GM18870 (cell line): Measurements from ENCODE around the gene PRKCD.

Source experiments
- ATAC-seq: cut with Tn5 transposase; IDR thresholded peaks from one replicate; pipeline ENCODE4 v1.9.1; 2021; ENCODE audit warnings: moderate library complexity; ENCODE audit not compliant: unreplicated experiment

PRKCD gene

GRCh38 chr3:53230789-53231188 lies 69.8 kb downstream of the PRKCD start:
- no peak for ATAC-seq

DNA sequence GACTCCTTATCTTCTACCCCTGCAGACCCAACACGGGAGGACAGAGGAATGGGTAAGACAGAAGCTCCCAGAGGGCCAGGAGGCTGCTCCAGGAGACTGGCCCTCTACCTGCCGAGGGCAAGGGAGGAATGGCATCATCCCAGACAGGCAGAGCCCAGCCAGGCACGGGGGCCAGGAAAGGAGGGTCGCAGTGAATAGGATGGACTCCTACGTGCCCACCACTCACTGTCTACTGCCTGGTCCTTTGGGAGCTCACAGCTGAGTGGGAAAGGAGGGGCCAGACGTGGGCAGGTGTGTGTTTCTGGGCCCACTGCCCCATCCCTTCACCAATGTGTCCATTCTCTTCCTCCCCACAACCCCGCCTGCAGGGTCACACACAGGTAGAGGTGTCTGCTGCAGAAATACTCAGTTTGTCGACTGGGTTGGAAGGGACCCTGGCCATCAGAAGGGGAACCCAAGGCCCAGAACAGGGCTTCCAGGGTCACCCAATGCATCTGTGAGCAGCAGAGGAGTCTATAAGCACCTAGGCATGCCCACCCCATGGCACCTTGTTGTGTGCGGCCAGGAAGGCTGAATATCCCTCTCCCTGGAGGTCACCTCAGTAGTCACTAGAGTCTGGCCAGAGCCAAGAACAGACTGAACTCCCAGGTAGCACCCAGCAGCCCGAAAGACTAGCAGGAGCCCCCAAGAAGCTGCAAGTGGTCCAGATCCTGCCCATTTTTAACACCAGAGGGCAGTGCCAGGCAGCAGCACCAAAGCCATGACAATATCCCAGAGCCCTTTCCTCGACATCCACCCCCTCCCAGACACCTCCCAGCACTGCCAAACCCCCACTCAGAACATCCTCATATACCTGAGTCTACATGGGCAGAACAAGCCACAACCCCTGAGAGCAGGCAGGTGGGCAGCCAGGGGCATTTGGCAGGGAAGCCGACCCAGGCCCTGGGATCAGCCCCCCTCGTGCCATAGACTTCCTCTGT lies 70.8 kb downstream of the PRKCD start:
- ATAC-seq = no peak

- no peak for ATAC-seq
Measured at GRCh38 chr3:53232641-53233377, 71.8 kb downstream of the PRKCD start.

DNA sequence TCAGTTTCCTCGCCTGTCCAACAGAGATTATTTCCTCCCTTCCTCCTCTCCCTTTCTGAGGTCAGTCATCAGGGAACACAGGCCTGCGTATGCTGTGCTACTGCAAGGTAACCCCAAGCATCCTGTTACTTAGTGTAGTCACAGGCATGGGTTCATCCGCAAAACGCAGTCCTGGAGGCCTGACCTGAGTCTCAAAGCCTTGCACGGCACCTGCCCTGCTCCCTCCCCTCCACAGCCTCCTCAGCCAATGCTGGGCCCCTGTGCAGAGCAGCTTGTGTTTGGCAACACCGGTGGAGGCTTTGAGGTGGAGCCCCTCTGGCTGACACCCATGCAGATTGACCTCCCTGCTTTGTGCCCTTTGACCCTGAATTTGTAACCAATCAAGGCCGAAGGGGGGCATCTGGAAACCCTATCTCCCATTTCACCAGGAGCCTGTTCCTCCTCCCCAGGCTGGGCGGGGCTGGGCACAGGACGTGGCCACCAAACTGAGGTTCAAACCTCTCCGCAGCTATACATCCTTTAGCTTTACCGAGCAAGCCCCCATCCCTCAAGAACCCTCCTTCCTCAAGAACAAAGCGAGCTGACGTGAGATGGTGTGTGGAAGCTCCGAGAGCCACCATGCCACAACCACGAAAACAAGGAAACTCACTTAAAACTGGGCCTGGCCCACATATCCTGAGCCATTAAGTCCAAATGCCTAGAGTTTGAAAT lies 73.3 kb downstream of the PRKCD start:
- ATAC-seq = no peak

DNA sequence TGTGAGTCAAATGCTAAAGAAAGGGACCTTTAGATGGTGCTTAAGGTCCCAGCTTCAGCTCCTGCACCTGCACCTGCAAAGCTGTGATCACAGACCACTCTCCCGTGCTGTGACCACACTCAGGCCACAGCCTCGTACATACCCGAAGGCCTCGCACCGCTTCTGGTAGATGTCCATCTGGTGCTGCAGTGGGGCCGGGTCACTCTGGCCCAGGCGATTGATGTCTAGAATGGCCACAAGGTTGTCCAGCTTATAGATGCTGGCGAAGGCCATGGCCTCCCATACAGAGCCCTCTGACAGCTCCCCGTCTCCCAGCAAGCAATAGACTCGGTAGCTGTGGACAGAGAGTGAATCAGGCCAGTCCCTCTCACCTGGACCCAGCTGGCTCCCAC lies 73.8 kb downstream of the PRKCD start:
- ATAC-seq = no peak

- no peak for ATAC-seq
Measured at GRCh38 chr3:53235545-53235944, 74.5 kb downstream of the PRKCD start.

GRCh38 chr3:53236112-53236841 lies 75.3 kb downstream of the PRKCD start:
- no peak for ATAC-seq

DNA sequence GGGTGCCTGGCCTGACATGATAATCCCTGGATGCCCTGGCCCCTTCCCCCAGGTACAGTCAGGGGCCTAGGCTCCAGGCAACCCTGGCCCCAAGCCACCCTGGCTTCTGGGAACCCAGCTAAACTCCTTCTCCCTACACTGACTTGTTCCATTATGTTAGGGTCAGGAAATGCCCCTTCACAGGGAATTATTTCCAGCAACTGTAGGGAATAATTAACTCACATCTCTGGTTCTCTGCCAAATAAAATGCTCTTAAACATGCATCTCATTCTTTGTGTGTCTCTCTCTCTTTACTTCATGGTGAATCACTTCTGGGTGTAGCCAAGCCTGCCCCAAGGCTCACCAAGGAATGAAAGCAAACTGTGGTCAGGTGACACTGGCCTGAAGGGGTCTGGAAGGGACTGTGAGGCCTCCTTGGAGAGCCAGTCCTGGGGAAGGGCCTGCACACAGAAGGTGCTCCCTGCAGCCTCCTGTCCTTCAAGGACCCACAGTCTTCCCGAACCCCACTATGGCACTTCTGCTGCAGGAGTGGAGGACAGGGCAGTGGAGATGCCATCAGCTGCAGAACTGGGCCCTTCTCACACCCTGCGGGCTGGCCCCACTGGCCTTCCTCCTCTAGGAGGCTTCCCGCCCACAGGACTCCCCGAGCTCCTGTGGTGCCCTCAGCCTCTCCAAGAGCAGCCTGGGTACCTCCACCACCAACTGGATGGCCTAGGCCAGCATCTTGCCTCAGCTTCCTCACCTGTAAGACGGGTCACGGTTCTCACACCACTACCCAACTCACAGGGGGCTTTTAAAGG lies 77.2 kb downstream of the PRKCD start:
- ATAC-seq = no peak

GRCh38 chr3:53238886-53239285 lies 77.9 kb downstream of the PRKCD start:
- no peak for ATAC-seq

DNA sequence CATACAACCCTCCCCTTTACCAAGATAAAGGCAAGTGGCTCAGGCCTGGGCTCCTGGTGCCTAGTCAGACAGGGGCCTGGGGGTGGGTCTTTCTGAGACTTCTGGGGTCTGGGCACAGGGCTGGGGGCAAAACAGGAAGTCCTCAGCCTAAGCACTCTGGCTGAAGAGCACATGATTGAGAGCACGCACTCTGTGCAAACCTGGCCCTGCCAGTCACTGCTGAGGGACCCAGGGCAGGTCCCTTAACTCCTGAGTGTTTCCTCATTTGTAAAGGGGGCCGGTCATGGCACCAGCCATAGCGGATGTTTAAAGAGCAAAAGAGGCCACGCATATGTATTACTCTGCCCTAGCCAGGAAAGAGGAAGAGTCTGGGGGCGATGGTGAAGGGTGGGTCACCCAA lies 78.8 kb downstream of the PRKCD start:
- no peak for ATAC-seq

GRCh38 chr3:53240989-53241972 lies 80.3 kb downstream of the PRKCD start:
- ATAC-seq = no peak

DNA sequence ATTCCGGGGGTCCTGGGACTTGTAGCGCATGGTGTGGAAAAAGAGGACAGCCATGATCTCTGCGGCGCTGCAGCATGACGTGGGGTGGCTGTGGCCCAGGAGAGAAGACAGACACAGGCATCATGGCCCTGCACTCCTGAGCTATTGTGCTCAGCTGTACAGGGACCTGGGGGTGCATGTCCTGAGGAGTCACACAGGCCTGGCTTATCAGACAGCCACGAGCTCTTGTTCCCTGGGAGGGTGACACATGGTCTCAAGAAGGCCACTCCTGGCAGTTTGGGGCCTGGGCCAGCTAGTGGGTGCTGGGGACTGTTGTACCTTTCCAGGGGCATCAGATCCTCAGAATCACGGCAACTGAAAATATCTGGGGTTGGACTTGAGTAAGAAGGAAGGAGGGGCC lies 81.1 kb downstream of the PRKCD start:
- ATAC-seq = no peak
